Uterus (tissue), 4 donors: ENCODE data around the gene GPR162. TPM values are rescaled to one million over a fixed set of nuclear protein-coding genes. Genes with fewer than 3 reads are reported as not detected.
A peak's percentile ranks its signal among the peaks of the same experiment; 100 is the strongest.

Experiments used
- DNase-seq, 2 donors: peaks; one replicate each; pipeline ENCODE4 v3.0.0-alpha.2; 2019 to 2020
- H3K27ac ChIP-seq, 2 donors: fragments of 200-600 bp; sonication (generic); 1 replicate in 1 of 2; 2 replicates in 1 of 2; pipeline ENCODE4 v1.5.1; 2016 to 2018
- H3K27me3 ChIP-seq, 2 donors: fragments of 200-600 bp; sonication (generic); one replicate each; pipeline ENCODE4 v1.5.1; 2018 to 2019; ENCODE audit warnings: control low read depth in 1 of 2
- H3K36me3 ChIP-seq, 2 donors: fragments of 200-600 bp; sonication (generic); one replicate each; pipeline ENCODE4 v1.5.1; 2019; ENCODE audit warnings: control low read depth in 1 of 2
- H3K4me1 ChIP-seq, 2 donors: fragments of 200-600 bp; sonication (generic); one replicate each; pipeline ENCODE4 v1.5.1; 2018 to 2019; ENCODE audit warnings: control low read depth in 1 of 2
- H3K4me3 ChIP-seq, 2 donors: fragments of 200-600 bp; sonication (generic); 1 replicate in 1 of 2; 2 replicates in 1 of 2; pipeline ENCODE4 v1.5.1; 2018 to 2019; ENCODE audit warnings: mild to moderate bottlenecking in 1 of 2
- H3K9me3 ChIP-seq, 2 donors: fragments of 200-600 bp; sonication (generic); one replicate each; pipeline ENCODE4 v1.5.1; 2019; ENCODE audit warnings: control low read depth in 1 of 2
- CTCF ChIP-seq, 4 experiments: fragments of 200-600 bp in 2 of 4; fragments of 450-650 bp in 2 of 4; sonication (generic) in 2 of 4; IDR thresholded peaks; one replicate each; pipeline ENCODE4 v1.5.1; 2016 to 2019; ENCODE audit warnings: antibody characterized with exemption in 4 of 4, mild to moderate bottlenecking in 2 of 4, moderate library complexity in 1 of 4
- POLR2A ChIP-seq, 2 donors: fragments of 450-650 bp; IDR thresholded peaks; one replicate each; pipeline ENCODE4 v1.6.1; 2016; ENCODE audit warnings: antibody characterized with exemption in 2 of 2, mild to moderate bottlenecking in 1 of 2, moderate library complexity in 1 of 2
- intact Hi-C: fragments of 100-400 bp; cut with DNase I; formaldehyde crosslinking; loops from one replicate; pipeline ENCODE4 v1.15.1; 2023; ENCODE audit warnings: low total_unique reads
- total RNA-seq, 4 donors: library from RNA; depleted of rRNA in 3 of 4; stranded (reverse); fragments of >200 nt in 3 of 4; gene quantifications; one replicate each; pipeline versions ENCODE4 v1.1.0 to v1.2.4, GENCODE V29; 2014 to 2023
- donor health status: DM: yes; HTN: yes; CAD: no.

GPR162 gene
- total RNA-seq, 4 donors from 2014 or later, result 0.29 to 23.1 (median 3.4) TPM

GRCh38 chr12:6827982-6828780, 6.6 kb downstream of the GPR162 start, which contains the start of gene P3H3:
Gene P3H3 (plus strand): TSS chr12:6828407. CDS start chr12:6828441, 34 bp downstream.
- intact Hi-C loops, result loop anchor here (10.0 kb wide), 1 partner anchor 73 kb away; the partner anchor contains the start of gene MLF2
- Histone ChIP-seq H3K27me3 (no peaks in the 10 kb centered on the region), H3K4me3 (peak within 1 kb of the TSS; percentile 91 to 96), H3K27ac (peak within 1 kb of the TSS; percentile 90 to 97), H3K4me1 (peaks cover 5 to 6% of the 10 kb centered on the region in 2 donors), H3K9me3 (no peaks in the 10 kb centered on the region), H3K36me3 (no peaks in the 10 kb centered on the region)
- TF ChIP-seq CTCF (IDR thresholded peaks at IDR 0.05) (peak in 2 of 4 experiments; percentile 2 to 24), POLR2A (IDR thresholded peaks at IDR 0.05) (peak in 1 of 2 donors; percentile 40)
- peak; percentile 64 to 69 for DNase-seq

- no peaks in the 10 kb centered on the region for H3K9me3 ChIP-seq
- TF ChIP-seq POLR2A (IDR thresholded peaks at IDR 0.05), result peak; percentile 13 to 43
- no peak for TF ChIP-seq CTCF (IDR thresholded peaks at IDR 0.05)
- peak overlapping the region; percentile 90 to 97 for H3K27ac ChIP-seq
- peaks cover 5 to 6% of the 10 kb centered on the region in 2 donors for H3K4me1 ChIP-seq
- H3K36me3 ChIP-seq, result no peaks in the 10 kb centered on the region
- peak; percentile 53 to 59 for DNase-seq
- H3K27me3 ChIP-seq, result no peaks in the 10 kb centered on the region
- intact Hi-C loops, result loop anchor here (10.0 kb wide), 1 partner anchor 74 kb away; the partner anchor contains the start of gene MLF2
- peak overlapping the region; percentile 91 to 96 for H3K4me3 ChIP-seq
These were observed 7.3 kb downstream of the GPR162 start for GRCh38 chr12:6828781-6829535.

- Histone ChIP-seq H3K27me3 (no peaks in the 10 kb centered on the region), H3K9me3 (no peaks in the 10 kb centered on the region), H3K36me3 (no peaks in the 10 kb centered on the region), H3K4me3 (peak overlapping the region; percentile 91 to 96), H3K4me1 (peaks cover 5 to 6% of the 10 kb centered on the region in 2 donors), H3K27ac (peak overlapping the region; percentile 90 to 97)
- TF ChIP-seq POLR2A (IDR thresholded peaks at IDR 0.05) (no peak), CTCF (IDR thresholded peaks at IDR 0.05) (peak in 1 of 4 experiments; percentile 15)
- DNase-seq, result no peak
- intact Hi-C loops, result loop anchor here (10.0 kb wide), 1 partner anchor 75 kb away; the partner anchor contains the start of gene MLF2
These were observed 8.1 kb downstream of the GPR162 start for GRCh38 chr12:6829536-6830220.

- Histone ChIP-seq H3K4me1 (peaks cover 5 to 6% of the 10 kb centered on the region in 2 donors), H3K9me3 (no peaks in the 10 kb centered on the region), H3K36me3 (no peaks in the 10 kb centered on the region), H3K27ac (peak overlapping the region; percentile 90 to 97), H3K27me3 (no peaks in the 10 kb centered on the region), H3K4me3 (no peak overlapping the region)
- intact Hi-C loops, result no loop called here
- TF ChIP-seq POLR2A (IDR thresholded peaks at IDR 0.05) (no peak), CTCF (IDR thresholded peaks at IDR 0.05) (no peak)
- DNase-seq, result no peak
These were observed 8.8 kb downstream of the GPR162 start for GRCh38 chr12:6830286-6830890.
